ENCODE results near the gene HMCN1.
"Not testable (repeated sequence)": the region's sequence is repeated elsewhere in the genome, so short reads cannot be mapped to it uniquely, and the experiment has no call there.

Gene HMCN1

DNA sequence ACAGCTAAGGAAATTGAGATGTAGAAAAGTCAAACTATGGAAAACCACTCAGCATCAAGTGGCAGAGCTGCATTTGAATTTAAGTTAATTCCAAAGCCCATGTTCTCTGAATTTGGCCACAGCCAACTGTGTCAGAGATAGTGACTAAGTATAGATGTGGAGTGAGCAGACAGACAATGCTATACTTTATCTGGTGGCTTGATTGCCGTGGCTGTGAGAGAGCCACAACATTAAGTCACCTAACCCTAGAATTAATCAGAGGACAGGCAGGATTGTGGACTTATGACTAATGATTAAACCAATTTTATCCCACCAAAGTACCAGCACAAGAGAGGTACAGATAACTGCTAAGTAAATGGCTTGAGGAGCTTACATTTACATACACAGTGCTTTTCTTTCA, 431.1 kb downstream of the HMCN1 start:
- no peak for DNase-seq

DNA sequence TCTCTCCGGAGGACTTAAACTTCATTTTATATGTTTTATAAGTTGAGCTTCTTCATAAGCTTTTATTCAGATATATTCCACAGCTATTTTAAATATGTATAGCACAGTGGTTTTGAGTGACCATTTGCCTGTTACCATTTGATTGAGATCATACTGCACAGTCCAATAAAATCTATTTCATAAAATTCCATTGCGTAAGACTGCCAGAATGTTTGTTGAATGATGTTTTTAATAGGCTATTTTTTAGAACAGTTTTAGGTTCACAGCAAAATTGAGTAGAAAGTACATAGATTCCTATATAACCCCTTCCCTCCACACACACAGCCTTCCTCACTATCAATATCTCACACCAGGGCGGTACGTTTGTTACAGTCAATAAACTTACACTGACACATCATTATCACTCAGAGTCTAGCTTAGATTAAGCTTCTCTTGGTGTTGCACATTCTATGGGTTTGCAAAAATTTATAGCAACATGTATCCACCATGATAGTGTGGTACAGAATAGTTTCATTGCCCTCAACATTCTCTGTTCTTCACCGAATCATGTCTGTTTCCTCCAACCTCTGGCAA, 433.0 kb downstream of the HMCN1 start:
- DNase-seq, result no peak

DNA sequence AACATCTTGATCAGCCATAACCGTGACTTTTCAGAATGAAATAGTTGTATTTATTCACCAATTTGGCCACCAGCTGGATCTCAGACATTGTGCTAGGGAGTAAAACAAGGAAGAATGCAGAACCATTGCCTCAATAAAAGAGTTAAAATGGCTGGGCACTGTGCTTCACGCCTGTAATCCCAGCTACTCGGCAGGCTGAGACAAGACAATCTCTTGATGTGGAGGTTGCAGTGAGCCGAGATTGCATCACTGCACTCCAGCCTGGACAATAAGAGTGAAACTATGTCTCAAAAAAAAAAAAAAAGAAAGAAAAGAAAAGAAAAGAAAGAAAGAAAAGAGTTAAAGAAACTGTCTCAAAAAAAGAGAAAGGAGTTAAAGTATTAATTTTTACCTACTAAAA, 441.4 kb downstream of the HMCN1 start:
- DNase-seq, result no peak

DNA sequence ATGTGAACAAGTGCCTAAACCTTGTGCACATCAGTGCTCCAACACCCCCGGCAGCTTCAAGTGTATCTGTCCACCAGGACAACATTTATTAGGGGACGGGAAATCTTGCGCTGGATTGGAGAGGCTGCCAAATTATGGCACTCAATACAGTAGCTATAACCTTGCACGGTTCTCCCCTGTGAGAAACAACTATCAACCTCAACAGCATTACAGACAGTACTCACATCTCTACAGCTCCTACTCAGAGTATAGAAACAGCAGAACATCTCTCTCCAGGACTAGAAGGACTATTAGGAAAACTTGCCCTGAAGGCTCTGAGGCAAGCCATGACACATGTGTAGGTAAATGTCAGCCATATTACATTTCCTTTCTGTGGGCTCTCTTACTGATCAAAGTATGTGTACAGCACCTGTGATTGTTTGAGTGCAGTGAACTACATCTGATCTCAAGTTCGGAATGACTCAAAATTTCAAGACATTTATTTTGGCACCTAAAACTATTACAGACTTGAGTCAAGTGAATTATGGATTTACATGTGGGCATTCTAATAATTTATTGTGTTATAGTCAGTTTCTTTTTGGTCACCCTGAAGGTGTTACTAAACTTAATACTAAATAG, 444.3 kb downstream of the HMCN1 start:
- DNase-seq, result no peak

DNA sequence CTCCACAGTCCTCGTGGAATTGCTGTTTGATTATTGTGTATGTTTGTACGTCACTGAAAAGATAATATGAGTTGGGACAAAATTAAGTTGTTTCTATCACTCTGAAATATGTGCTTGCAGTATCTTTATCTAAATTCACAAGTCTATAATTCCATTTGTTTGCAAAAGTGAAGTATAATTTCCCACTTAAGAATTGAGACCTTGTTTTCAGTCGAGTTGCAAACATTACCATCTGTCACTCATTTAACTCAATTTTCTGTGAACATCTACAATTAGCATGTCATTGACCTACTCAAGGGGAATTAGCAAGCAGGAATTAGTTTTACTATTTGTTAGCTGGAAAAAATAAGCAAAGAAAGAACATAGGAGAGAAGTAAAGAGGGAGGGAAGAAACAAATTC, 445.0 kb downstream of the HMCN1 start:
- DNase-seq, result no peak

GRCh38 chr1:186183219-186183618, 449.0 kb downstream of the HMCN1 start:
- no peak for DNase-seq

- DNase-seq, result no peak
Observed at GRCh38 chr1:186183970-186184628, 449.9 kb downstream of the HMCN1 start.

DNA sequence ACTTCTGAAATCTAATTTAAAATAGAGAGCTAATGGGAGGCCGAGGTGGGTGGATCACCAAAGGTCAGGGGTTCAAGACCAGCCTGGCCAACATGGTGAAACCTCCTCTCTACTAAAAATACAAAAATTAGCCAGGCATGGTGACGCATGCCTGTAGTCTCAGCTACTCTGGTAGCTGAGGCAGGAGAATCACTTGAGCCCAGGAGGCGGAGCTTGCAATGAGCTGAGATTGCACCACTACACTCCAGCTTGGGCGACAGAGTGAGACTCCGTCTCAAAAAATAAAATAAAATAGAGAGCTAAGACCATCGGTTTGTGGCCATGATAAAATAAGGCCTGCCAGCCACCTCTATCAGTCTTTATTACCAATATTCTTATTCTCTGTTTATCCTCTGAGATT, 452.1 kb downstream of the HMCN1 start:
- not testable (repeated sequence) for DNase-seq

- no peak for DNase-seq
Observed at GRCh38 chr1:186187601-186188000, 453.4 kb downstream of the HMCN1 start.

- no peak for DNase-seq
Observed at GRCh38 chr1:186188004-186188539, 453.9 kb downstream of the HMCN1 start.

GRCh38 chr1:186188736-186189135, 454.5 kb downstream of the HMCN1 start:
- DNase-seq, result no peak

- DNase-seq, result no peak
Observed at GRCh38 chr1:186189156-186189555, 455.0 kb downstream of the HMCN1 start.

DNA sequence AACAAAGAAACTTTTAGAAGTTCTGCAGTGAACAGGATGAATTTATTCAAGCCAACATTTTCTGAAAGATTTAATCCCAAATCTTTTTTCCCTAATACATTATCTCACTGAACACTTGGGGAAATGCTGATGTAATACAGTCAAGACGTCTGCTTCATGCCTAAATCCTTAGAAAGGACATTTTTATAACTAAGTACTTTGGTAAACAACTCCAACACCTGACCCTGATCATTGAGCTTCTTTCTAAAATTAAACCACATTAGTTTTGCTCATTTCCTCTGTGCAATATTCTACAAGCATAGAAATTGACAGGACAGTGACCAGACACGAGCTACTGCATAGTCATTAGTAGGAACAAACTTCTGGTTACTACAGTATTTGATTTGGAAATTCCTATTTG, 457.3 kb downstream of the HMCN1 start:
- DNase-seq, result no peak

DNA sequence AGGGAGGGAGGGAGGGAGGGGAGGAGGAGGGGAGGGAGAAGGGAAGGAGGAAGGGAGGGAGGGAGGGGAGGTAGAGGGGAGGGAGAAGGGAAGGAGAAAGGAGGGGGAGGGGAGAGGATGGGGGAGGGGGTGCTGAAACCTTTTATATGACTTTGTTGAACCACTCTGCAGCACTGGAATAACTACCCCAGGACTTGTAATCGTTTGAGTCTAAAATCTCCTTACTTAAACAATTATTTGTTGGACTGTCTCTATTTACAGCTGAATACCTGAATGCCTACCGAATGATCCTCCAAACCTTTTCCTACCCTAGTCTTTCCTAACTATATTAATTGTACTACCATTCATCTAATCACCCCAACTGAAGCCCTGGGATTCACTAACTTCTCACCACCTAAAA, 459.0 kb downstream of the HMCN1 start:
- DNase-seq, result no peak

- no peak for DNase-seq
Observed at GRCh38 chr1:186194107-186194756, 460.0 kb downstream of the HMCN1 start.

DNA sequence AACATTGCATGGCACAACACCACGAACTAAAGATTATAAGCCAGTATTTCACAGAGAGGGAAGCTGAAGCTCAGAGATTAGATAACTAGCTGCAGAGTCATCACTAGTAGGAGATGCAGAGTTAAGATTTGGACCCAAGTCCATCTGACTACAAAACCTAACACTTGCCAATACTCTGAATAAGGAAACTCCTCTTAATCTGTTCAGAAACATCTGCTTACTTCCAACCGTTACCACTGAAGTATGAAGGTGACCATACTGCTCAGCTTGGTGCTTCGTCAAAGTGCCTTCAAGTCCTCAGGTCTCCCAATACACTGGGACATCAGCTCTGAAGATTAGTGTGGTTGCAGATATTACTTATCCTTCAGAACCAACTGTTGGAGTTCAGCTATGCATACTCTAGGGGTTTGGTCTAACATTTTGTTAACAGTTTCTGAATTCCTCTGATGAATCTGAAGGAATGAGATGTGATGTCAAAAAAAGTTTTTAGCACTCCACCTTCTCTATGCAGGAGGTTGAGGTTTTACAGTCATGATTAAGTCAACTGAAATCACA, 461.3 kb downstream of the HMCN1 start:
- DNase-seq, result no peak

GRCh38 chr1:186202271-186202764, 468.1 kb downstream of the HMCN1 start:
- DNase-seq, result no peak

- no peak for DNase-seq
Observed at GRCh38 chr1:186202776-186203175, 468.6 kb downstream of the HMCN1 start.

GRCh38 chr1:186206048-186206570, 471.9 kb downstream of the HMCN1 start:
- DNase-seq, result no peak

DNA sequence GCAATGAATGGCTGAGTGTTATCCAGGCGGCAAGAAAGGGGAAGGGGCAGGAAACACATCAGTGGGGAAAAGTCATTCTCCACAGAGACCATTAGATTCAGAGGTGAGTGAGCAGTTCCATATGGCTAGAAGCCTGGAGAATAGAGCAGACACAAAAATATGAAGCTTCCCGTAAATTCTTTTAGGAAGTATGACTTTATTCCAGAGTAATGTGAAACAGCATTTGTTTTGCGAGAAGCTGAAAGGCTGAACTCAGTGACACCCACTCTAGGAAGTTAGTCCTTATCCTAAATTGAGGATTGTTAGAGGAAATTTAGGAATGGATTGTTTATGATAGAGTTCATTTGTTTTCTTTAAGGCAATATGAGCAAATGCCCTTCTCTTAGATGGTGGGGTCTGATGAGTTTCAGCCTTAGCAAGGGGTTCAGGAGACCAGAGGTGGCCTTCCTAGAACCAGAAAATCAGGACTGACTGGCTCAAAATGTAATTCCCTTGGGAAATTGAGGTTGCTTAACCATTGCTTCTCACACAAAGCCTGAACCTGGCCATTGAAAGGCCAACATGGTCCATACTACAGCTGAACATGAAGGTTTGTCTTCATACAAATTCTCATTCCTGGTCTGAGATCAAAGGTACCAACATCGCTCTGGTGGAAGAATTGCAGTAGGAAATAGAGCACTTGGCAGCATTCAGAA, 473.3 kb downstream of the HMCN1 start:
- no peak for DNase-seq

DNA sequence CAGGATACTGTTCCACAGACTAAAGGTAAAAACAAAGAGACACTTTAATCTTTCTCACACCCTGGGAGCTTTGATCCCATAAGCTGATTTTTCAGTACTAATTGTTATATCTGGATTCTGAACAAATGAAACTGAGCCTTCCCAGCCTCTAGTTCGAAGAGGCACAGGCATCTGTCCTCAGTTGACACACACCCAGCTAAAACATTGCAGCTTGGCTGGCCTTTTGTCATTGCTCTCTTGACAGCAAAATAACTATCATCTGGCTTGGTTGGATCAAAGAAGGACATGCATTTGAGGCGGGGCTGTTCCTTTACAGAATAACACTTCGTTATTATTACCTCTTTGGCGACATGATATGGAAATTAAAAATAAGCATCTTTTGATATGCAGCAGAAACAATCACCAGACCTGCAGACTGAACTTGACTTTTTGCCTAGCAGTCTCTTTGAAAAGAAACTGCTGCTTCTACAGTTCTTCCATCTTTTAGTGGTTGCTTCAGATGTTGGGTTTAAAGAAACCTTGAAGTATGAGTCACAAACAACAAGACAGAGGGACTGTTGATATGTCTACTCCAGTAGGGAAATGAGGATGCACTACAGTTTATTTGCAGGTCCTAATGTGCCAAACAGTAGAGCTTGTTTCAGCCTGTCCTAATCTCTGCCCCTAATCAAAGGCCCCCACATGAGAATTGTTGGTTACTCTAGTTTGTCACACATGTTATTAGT, 474.4 kb downstream of the HMCN1 start:
- DNase-seq, result no peak

- no peak for DNase-seq
Observed at GRCh38 chr1:186210258-186210657, 476.1 kb downstream of the HMCN1 start.

All from femur (tissue), 1 donor.